ENCODE measurements around the gene DIPK1B.

Gene DIPK1B

GRCh38 chr9:136673088-136673974 is 39.0 kb upstream of the DIPK1B start:
- DNase-seq = no peak

GRCh38 chr9:136673975-136674785 is 38.2 kb upstream of the DIPK1B start:
- DNase-seq = no peak

- no peak for DNase-seq
Observed at GRCh38 chr9:136674786-136675349, 37.5 kb upstream of the DIPK1B start.

GRCh38 chr9:136675477-136676296 is 36.7 kb upstream of the DIPK1B start:
- no peak for DNase-seq

GRCh38 chr9:136676297-136676794 is 36.0 kb upstream of the DIPK1B start:
- DNase-seq = no peak

GRCh38 chr9:136676920-136677686 is 35.3 kb upstream of the DIPK1B start:
- DNase-seq = no peak

- DNase-seq = no peak
Observed at GRCh38 chr9:136678034-136678433, 34.3 kb upstream of the DIPK1B start.

- no peak for DNase-seq
Observed at GRCh38 chr9:136678624-136679023, 33.7 kb upstream of the DIPK1B start.

GRCh38 chr9:136679431-136679941 is 32.9 kb upstream of the DIPK1B start:
- DNase-seq = no peak

GRCh38 chr9:136681029-136681428 is 31.3 kb upstream of the DIPK1B start:
- no peak for DNase-seq

GRCh38 chr9:136681945-136682699 is 30.2 kb upstream of the DIPK1B start:
- DNase-seq = no peak

GRCh38 chr9:136682710-136683109 is 29.7 kb upstream of the DIPK1B start:
- DNase-seq = no peak

- DNase-seq = no peak
Observed at GRCh38 chr9:136683173-136683745, 29.1 kb upstream of the DIPK1B start.

GRCh38 chr9:136683755-136684154 is 28.6 kb upstream of the DIPK1B start:
- DNase-seq = no peak

- no peak for DNase-seq
Observed at GRCh38 chr9:136684339-136684738, 28.0 kb upstream of the DIPK1B start.

- no peak for DNase-seq
Observed at GRCh38 chr9:136684799-136685198, 27.6 kb upstream of the DIPK1B start.

GRCh38 chr9:136685216-136685615 is 27.2 kb upstream of the DIPK1B start:
- DNase-seq = no peak

- no peak for DNase-seq
Observed at GRCh38 chr9:136685790-136686533, 26.4 kb upstream of the DIPK1B start.

- no peak for DNase-seq
Observed at GRCh38 chr9:136686534-136686793, 25.9 kb upstream of the DIPK1B start.

All from NCI-H446 (cell line).